GM10266 (cell line): ENCODE data around the gene MRM1.

ENCODE experiments used
- DNase-seq: peaks from one replicate; pipeline ENCODE4 v3.0.0; 2012; ENCODE audit errors: extremely low spot score
- TF ChIP-seq, protein P1 (sequence below): IDR thresholded peaks from 2 replicates; pipeline ENCODE4 v1.5.1; 2012; ENCODE audit warnings: mild to moderate bottlenecking, low read depth; ENCODE audit not compliant: control insufficient read depth, insufficient read depth; ENCODE audit errors: missing control alignments

Gene MRM1

DNA sequence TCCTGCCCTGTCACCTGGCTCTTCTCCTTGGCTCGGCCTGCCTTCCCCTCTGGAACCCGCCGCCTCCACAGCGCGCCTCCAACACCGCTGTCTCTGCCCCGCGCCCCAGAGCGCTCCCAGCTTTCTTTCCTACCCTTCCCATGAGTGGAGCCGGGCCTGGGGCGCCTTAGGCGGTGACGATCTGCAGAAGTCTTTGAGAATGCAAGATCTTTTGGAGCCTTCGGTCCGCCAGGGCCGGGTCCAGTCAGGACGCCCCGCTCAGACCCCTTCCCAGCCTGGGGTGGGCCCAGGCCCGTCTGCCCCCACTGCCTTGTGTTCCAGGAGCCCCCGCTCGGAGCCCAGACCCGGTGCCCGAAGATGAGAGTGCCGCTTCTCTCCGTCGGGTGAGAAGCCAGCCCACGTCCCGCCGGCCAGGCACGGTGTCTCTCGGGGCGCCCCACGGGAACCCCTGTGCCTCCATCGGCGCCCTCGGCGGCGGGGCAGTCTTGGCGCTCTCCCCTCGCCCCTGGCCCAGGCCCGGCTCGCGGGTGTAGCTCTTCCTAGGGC is 40.0 kb downstream of the MRM1 start:
- no peak for DNase-seq
- TF ChIP-seq, protein P1, sequence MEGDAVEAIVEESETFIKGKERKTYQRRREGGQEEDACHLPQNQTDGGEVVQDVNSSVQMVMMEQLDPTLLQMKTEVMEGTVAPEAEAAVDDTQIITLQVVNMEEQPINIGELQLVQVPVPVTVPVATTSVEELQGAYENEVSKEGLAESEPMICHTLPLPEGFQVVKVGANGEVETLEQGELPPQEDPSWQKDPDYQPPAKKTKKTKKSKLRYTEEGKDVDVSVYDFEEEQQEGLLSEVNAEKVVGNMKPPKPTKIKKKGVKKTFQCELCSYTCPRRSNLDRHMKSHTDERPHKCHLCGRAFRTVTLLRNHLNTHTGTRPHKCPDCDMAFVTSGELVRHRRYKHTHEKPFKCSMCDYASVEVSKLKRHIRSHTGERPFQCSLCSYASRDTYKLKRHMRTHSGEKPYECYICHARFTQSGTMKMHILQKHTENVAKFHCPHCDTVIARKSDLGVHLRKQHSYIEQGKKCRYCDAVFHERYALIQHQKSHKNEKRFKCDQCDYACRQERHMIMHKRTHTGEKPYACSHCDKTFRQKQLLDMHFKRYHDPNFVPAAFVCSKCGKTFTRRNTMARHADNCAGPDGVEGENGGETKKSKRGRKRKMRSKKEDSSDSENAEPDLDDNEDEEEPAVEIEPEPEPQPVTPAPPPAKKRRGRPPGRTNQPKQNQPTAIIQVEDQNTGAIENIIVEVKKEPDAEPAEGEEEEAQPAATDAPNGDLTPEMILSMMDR: no peak

DNA sequence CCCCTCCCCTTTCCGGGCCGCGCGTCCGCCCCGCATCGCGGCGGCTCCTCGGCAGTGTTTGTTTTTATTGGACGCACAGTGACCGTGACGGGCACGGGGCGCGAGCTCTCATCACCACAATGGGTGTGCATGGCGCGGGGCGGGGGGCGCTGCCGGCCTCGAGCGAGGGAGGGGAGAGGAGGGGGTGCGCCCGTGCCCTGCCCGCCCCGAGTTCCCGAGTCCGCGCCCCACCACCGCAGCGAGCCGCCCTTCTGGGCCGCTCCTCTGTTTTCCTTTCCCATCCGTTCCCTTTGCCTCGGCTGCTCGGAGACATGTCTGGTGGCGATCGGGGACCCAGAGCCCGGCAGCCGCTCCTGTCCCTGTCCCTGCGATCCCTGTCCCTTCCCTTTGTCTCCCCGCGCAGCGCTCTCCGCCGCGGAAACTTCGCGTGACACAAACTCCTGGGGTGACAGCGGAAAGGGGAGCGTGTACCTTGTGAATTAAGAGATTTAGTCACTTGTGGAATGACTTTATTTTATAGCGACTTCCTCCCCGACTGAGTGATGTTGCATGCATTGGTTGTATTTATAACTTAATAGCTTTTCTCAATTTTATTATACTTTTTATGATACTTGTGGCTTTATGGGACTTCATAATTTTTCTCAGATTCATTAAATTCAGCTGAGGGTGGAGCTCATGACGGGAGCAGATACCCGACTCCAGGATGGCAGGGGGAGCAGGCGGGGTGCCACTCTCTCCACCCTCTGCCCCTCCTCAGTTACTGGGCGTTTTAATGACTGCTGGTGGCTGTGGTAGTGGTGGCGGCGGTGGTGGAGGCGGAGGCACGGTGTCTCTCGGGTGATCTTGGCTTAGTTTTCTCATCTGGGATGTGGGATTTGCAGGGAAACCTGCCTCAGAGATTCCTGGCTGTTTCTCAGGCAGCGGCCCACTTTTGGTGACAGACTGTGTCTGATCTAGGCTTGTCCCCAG is 40.8 kb downstream of the MRM1 start:
- TF ChIP-seq, protein P1: no peak
- DNase-seq: no peak

DNA sequence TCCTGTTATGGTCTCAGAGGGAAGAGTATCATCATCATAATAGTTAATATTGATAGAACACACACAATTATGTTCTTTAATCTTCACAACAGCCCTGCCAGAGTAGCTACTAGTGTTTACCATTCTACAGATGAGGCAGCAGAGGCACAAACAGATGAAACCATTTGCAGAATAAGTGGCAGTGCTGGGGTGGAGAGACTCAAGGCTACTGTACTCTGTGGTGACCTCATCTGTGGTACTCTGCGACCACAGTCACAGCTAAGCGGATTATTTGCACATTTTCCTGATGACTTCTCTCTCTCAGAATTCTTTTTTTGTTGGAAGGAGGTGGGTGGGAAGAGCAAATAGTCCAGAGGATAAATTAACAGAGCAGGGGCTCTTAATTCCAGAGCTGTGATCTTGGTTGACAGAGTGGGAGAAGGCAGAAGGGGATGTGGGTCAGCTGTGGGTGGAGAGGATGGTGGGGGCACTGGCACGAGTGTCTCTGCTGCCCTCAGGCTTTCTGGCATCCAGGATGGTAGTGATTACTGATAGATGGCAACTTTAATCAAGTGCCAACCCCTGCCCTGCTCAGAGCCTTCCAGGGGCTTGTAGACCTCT is 41.8 kb downstream of the MRM1 start:
- DNase-seq: no peak
- TF ChIP-seq, protein P1: no peak

DNA sequence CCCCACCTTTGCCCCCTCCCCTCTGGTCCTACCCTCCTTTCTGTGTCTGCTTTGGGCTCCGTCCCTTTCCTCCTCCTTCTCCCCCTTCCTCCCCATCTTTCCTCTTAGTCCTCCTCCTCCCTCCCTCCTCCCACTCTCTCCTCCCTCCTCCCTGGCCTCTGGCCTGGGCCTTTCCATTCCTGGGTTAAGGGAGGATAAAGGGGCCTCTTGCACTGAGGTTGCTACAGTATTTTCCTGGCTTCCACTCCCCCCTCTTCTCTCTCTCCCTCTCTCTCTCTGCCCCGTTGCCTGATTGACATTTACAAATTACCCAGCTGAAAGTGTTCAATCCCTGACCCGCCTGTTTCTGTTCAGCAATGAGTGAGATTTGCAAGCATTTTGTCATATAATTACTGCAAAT is 44.0 kb downstream of the MRM1 start:
- no peak for DNase-seq
- TF ChIP-seq, protein P1: no peak

DNA sequence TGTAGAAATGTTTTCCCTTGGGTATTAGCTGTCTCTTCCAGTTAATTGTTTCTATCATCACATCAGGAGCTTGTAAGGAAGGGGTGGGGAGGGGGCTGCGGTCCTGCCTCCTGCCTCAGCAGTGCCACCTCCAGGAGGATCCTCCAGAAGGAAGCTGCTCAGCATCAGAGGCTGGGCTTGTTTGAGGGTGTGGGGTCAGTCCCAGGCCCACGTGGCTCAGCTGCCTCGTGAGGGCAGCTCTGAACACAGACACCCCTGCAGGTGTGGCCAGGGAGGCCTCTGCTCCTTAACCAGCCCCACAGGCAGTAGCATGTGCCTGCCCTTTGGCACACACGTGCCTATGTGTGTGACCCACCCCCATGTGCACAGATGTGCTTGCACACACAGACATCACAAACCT is 46.3 kb downstream of the MRM1 start:
- TF ChIP-seq, protein P1: no peak
- DNase-seq: no peak

DNA sequence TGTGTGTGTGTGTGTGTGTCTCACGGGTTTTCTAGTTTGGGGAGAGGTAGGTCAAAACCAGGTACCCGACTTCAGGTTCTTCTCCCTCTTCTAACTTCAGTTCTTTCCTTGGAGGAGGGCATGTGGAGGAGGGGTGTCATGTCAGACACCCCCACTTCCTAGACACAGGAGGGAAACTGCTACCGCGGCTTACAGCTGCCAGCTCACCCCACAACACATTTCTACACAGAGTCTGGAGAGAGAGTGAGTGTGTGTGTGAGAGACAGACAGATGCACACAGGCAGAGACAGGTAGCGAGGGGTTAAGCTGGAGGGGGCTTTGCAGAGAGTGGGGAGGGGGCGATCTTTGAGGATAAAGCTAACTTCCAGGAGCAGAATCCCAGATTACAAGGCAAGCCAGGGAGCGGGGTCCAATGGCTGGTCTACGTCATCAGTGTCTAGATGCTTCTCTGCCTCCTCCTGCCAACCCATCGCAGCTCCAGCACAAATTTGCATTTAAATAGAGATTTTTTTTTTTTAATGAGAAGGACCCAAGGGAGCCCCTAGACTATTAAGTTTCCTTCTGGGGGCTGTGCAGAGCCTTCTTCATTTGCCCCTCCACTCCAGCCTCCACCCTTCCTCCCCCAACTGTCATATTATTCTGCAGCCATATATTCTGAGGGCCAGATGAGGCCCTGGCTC is 48.9 kb downstream of the MRM1 start:
- TF ChIP-seq, protein P1: no peak
- DNase-seq: no peak
